ENCODE data around the gene RIN1. TPM values are rescaled to one million over a fixed set of nuclear protein-coding genes. Genes with fewer than 3 reads are reported as not detected.

The RIN1 gene
- polyA plus RNA-seq, 3 donors: 6.1 to 15.4 (median 7.6) TPM

DNA sequence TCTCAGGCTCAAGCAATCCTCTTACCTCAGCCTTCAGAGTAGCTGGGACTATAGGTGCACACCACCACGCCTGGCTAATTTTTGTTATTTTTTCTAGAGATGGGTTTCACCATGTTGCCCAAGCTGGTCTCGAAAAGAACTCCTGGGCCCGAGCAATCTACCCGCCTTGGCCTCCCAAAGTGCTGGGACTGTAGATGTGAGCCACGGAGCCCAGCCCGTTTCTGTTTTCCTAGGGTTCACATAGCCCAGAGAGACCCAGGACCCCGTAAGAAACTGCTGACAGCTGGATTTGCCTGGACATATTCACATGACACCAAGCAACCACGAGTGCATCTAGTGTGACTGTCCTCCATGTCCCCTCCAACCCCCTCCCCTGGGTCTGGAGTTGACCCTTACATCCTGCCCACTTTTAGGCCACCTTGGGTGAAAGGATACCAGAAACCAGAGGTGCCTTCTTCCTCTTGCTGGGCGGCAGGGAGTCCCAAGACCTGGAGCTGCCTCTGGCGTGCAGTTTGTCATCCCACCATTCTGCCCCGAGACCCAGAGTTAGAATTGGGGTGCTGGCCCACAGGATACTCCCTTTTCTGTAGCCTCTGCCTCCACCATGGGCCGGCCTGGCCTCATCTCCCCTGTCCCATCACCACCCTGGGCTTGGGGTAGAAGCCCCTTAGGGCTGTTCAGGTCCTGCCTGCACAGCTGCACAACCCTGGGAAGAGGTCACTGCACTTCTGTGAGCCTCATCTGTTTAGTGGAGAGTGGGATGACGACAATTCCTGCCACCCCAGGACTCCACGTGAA, 3.7 kb upstream of the RIN1 start:
- Histone ChIP-seq H3K4me1 (ENCODE audit: control insufficient read depth in 1 of 2, insufficient read depth in 2 of 2, low read length in 2 of 2) (peaks cover 33 to 42% of the 10 kb centered on the region in 2 donors), H3K27me3 (ENCODE audit: control insufficient read depth in 2 of 2, insufficient read depth in 2 of 2, low read length in 2 of 2) (no peaks in the 10 kb centered on the region), H2AFZ (ENCODE audit: insufficient read depth, low read depth, low read length, poor library complexity, severe bottlenecking) (no peak overlapping the region), H3K9me3 (replicated peaks in 1 of 2; ENCODE audit: control insufficient read depth in 1 of 2, insufficient read depth in 1 of 2, low read length in 2 of 2) (no peaks in the 10 kb centered on the region), H4K20me1 (ENCODE audit: insufficient read depth, low read length) (peaks cover 41% of the 10 kb centered on the region), H3K36me3 (replicated peaks in 1 of 2; ENCODE audit: control insufficient read depth in 1 of 2, insufficient read depth in 2 of 2, low read length in 2 of 2) (peaks cover 50 to 68% of the 10 kb centered on the region in 2 donors), H3K4me2 (replicated peaks; ENCODE audit: extremely low read depth, low read length, poor library complexity, severe bottlenecking) (no peak overlapping the region), H3K9ac (ENCODE audit: insufficient read depth, low read length, poor library complexity, severe bottlenecking) (no peak overlapping the region), H3K27ac (ENCODE audit: low read depth in 1 of 2, low read length in 2 of 2) (no peak overlapping the region), H3K4me3 (replicated peaks in 1 of 3; ENCODE audit: low read depth in 2 of 3, low read length in 3 of 3) (no peak overlapping the region), H3K79me2 (ENCODE audit: insufficient read depth, low read length) (peaks cover 36% of the 10 kb centered on the region)
- intact Hi-C loops (cut with micrococcal nuclease): no loop called here
- peak in 1 of 3 donors; percentile 2 for DNase-seq
- Mint-ChIP-seq H3K27me3 (ENCODE audit: low read depth in 3 of 3) (no peaks in the 10 kb centered on the region), H3K4me3 (no peak overlapping the region), H3K9me3 (no peaks in the 10 kb centered on the region), H3K27ac (peak overlapping the region in 1 of 7 donors; percentile 79), H3K36me3 (peaks cover 53 to 61% of the 10 kb centered on the region in 2 donors), H3K4me1 (peaks cover 37% of the 10 kb centered on the region)
- TF ChIP-seq, protein P1, sequence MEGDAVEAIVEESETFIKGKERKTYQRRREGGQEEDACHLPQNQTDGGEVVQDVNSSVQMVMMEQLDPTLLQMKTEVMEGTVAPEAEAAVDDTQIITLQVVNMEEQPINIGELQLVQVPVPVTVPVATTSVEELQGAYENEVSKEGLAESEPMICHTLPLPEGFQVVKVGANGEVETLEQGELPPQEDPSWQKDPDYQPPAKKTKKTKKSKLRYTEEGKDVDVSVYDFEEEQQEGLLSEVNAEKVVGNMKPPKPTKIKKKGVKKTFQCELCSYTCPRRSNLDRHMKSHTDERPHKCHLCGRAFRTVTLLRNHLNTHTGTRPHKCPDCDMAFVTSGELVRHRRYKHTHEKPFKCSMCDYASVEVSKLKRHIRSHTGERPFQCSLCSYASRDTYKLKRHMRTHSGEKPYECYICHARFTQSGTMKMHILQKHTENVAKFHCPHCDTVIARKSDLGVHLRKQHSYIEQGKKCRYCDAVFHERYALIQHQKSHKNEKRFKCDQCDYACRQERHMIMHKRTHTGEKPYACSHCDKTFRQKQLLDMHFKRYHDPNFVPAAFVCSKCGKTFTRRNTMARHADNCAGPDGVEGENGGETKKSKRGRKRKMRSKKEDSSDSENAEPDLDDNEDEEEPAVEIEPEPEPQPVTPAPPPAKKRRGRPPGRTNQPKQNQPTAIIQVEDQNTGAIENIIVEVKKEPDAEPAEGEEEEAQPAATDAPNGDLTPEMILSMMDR (IDR thresholded peaks at IDR 0.05): no peak
- WGBS (ENCODE audit: insufficient coverage): 90% methylated on average over 9 of the region's 14 CpGs

DNA sequence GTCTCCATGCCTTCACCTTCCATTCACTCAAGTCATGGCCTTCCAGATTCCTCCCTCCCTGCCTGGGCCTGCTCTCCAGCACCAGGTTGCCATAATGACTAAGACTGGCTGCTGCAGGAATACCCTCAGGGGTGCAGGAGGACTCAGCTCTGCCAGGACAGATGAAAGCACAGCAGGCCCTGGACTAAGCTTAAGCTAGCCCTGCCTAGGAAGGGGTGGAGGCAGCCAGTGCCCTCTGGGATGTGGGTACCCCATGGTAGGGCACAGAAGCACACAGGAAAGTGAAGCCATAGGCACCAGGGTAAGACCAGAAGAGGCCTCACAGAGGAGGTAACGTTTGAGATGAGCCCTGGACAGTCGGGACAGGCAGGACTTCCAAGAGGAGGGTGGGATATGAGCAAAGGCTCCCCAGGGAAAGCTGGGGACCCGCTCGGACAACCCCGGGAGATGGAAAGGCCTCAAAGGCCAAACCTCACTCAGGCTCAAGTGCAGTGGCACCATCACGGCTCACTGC, 3.0 kb upstream of the RIN1 start:
- H3K79me2 ChIP-seq (ENCODE audit: insufficient read depth, low read length): peaks cover 29% of the 10 kb centered on the region
- DNase-seq: peak in 1 of 3 donors; percentile 3
- Mint-ChIP-seq H3K4me1 (peaks cover 35% of the 10 kb centered on the region), H3K27me3 (ENCODE audit: low read depth in 3 of 3) (no peaks in the 10 kb centered on the region), H3K9me3 (no peaks in the 10 kb centered on the region), H3K36me3 (peaks cover 53 to 62% of the 10 kb centered on the region in 2 donors), H3K4me3 (no peak overlapping the region), H3K27ac (peak overlapping the region in 4 of 7 donors; percentile 15 to 76 (median 38))
- H4K20me1 ChIP-seq (ENCODE audit: insufficient read depth, low read length): peaks cover 43% of the 10 kb centered on the region
- 93% methylated on average over 6 of the region's 6 CpGs for WGBS (ENCODE audit: insufficient coverage)
- H3K4me3 ChIP-seq (replicated peaks in 1 of 3; ENCODE audit: low read depth in 2 of 3, low read length in 3 of 3): no peak overlapping the region
- TF ChIP-seq, protein P1 (IDR thresholded peaks at IDR 0.05): no peak
- no peaks in the 10 kb centered on the region for H3K9me3 ChIP-seq (replicated peaks in 1 of 2; ENCODE audit: control insufficient read depth in 1 of 2, insufficient read depth in 1 of 2, low read length in 2 of 2)
- H3K9ac ChIP-seq (ENCODE audit: insufficient read depth, low read length, poor library complexity, severe bottlenecking): no peak overlapping the region
- no peak overlapping the region for H3K4me2 ChIP-seq (replicated peaks; ENCODE audit: extremely low read depth, low read length, poor library complexity, severe bottlenecking)
- peaks cover 35 to 44% of the 10 kb centered on the region in 2 donors for H3K4me1 ChIP-seq (ENCODE audit: control insufficient read depth in 1 of 2, insufficient read depth in 2 of 2, low read length in 2 of 2)
- no peak overlapping the region for H2AFZ ChIP-seq (ENCODE audit: insufficient read depth, low read depth, low read length, poor library complexity, severe bottlenecking)
- intact Hi-C loops (cut with micrococcal nuclease): no loop called here
- H3K27me3 ChIP-seq (ENCODE audit: control insufficient read depth in 2 of 2, insufficient read depth in 2 of 2, low read length in 2 of 2): no peaks in the 10 kb centered on the region
- peaks cover 52 to 69% of the 10 kb centered on the region in 2 donors for H3K36me3 ChIP-seq (replicated peaks in 1 of 2; ENCODE audit: control insufficient read depth in 1 of 2, insufficient read depth in 2 of 2, low read length in 2 of 2)
- H3K27ac ChIP-seq (ENCODE audit: low read depth in 1 of 2, low read length in 2 of 2): peak overlapping the region in 1 of 2 donors; percentile 12

Data from CD14-positive monocyte (primary cell).